Right ventricle myocardium superior (tissue), 1 donor: ENCODE results near the gene UPP2. TPM values are rescaled to one million over a fixed set of nuclear protein-coding genes. Genes with fewer than 3 reads are reported as not detected.

Experiments
- ATAC-seq: fragments of 200-7000 bp; cut with Tn5 transposase; one replicate; pipeline ENCODE4 v1.9.1; 2020; ENCODE audit warnings: mild to moderate bottlenecking; ENCODE audit not compliant: poor library complexity
- DNase-seq: peaks from one replicate; pipeline ENCODE4 v3.0.0-alpha.2; 2020
- intact Hi-C: fragments of 100-400 bp; cut with DNase I; formaldehyde crosslinking; loops from one replicate; pipeline ENCODE4 v1.11.2; 2022
- total RNA-seq: library from RNA; stranded (reverse); fragmentation: NEBNext Ultra II Directional; extraction: Animal tissue kit (Norgen Biotek cat#: 25700); gene quantifications from one replicate; pipeline ENCODE4 v1.2.1, GENCODE V29; 2021
- donor health status: DM: no; HTN: yes; CAD: no; lungs with severe emphysema.

The UPP2 gene
- total RNA-seq, 1 donor from 2014 or later, result not detected

DNA sequence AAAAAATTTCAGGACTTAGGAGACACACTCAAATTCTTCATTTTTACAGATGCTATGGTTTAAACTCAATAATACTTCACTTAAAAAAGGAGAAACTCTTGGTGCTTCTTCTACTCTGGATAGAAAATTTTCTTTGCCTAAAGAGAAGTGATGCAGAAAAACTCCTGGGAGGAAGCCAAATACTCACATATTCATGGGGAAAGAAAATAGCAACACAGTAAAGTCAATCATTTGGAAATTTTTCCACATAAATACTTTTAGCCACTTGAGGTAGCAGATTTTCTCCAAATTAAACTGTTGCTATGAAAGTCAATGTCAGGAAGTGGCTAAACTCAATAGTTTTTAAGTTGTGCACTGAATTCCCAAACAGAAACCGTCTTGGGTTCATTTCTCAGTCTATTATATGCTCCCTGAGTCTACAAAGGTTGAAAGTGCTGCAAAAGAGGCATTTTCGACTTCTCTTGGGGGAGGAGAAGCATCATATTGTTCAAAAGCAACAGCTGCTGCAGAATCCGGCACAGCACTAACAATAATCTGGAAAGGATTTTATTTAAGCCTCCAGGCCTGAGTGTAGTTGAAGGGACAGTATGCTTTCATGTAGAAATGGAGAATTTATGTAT, 81.1 kb downstream of the UPP2 start:
- no peak for ATAC-seq
- intact Hi-C loops, result loop anchor here (5.0 kb wide), 1 partner anchor 560 kb away; no protein-coding TSS in a partner anchor
- DNase-seq, result no peak

DNA sequence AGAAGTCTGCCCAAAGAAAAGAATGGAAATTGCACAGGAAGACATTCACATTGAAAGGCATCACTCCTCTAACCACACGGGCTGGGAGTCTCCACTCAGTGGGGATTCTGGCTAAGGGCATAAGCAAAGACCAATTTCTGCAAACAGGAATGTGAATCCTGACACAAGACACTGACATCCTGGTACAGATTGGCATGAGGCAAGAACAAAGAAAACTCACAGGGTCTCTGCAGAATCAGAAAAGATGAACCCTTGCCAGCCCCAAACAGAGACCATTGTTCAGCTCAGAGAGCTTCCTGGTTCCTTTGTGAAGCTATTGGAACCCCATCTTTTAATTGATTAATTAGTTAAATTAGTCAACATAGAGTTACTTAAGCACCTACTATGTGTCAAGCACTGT, 82.3 kb downstream of the UPP2 start:
- DNase-seq, result no peak
- no peak for ATAC-seq
- intact Hi-C loops, result loop anchor here (5.0 kb wide), 1 partner anchor 558 kb away; no protein-coding TSS in a partner anchor

DNA sequence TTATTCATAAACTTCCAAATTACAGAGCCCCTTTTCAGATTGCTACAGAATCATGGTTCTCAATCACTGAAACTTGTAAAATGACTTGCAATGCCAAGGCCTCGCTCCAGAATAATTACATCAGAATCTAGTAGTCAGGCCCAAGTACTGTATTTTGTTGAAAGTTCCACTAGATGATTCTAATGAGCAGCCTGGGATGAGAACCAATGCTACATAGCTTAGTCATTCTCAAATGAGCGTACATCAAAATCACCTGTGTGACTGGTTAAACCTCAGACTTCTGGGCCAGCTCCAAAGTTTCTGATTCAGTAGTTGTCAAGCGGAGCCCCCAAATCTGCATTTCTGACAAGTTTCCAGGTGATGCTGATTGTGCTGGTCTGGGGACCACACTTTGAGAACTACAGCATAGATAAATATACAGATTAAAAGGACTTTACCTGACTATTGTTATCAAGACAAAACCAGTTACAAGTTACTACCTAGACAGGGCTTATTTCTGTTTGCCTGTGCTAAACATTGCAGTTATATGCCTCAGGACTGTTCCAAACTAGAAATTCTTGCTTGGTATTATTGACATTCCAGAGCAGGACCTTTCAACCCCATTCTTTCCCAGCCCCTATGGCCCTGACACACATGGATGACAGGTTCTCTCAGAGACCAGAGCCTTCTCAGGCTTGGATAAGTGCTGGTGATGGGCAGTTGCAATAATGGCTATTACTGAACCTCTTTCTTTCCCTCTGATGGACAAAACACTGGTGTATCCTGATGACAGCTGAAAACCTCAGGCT, 83.1 kb downstream of the UPP2 start:
- DNase-seq, result no peak
- ATAC-seq, result no peak
- intact Hi-C loops, result loop anchor here (5.0 kb wide), 1 partner anchor 558 kb away; no protein-coding TSS in a partner anchor

Other genes starting within 250 kb of the UPP2 start
- gene ACVR1, start 225.5 kb upstream of the UPP2 start, total RNA-seq, result 28.9 TPM